Aorta (tissue), 5 donors: ENCODE measurements around the gene TRIP12. TPM values are rescaled to one million over a fixed set of nuclear protein-coding genes. Genes with fewer than 3 reads are reported as not detected.
"Not testable (repeated sequence)": the region's sequence is repeated elsewhere in the genome, so short reads cannot be mapped to it uniquely, and the experiment has no call there.

Experiments used
- ATAC-seq: fragments of 200-7000 bp; cut with Tn5 transposase; one replicate; pipeline ENCODE4 v1.9.1; 2022; ENCODE audit warnings: moderate library complexity; ENCODE audit not compliant: low FRiP score
- DNase-seq, 2 donors: peaks; one replicate each; pipeline ENCODE4 v3.0.0-alpha.2; 2020
- H3K27ac ChIP-seq, 2 donors: one replicate each; pipeline ENCODE4 v1.5.1; 2013; ENCODE audit warnings: low read length in 2 of 2, mild to moderate bottlenecking in 2 of 2, moderate library complexity in 2 of 2, control low read depth in 1 of 2, inconsistent platforms in 1 of 2, low read depth in 1 of 2
- H3K27me3 ChIP-seq, 2 donors: one replicate each; pipeline ENCODE4 v1.6.1; 2013; ENCODE audit warnings: control low read depth in 1 of 2, low read length in 1 of 2, mild to moderate bottlenecking in 1 of 2, moderate library complexity in 1 of 2; ENCODE audit not compliant: insufficient read depth in 2 of 2, control insufficient read depth in 1 of 2
- H3K36me3 ChIP-seq, 2 donors: one replicate each; pipeline ENCODE4 v1.6.1; 2013; ENCODE audit warnings: control low read depth in 1 of 2, low read length in 1 of 2, mild to moderate bottlenecking in 1 of 2; ENCODE audit not compliant: insufficient read depth in 2 of 2, control insufficient read depth in 1 of 2
- H3K4me1 ChIP-seq, 2 donors: one replicate each; pipeline ENCODE4 v1.6.1; 2013; ENCODE audit warnings: low read length in 2 of 2, control low read depth in 1 of 2, mild to moderate bottlenecking in 1 of 2, moderate library complexity in 1 of 2; ENCODE audit not compliant: insufficient read depth in 2 of 2, control insufficient read depth in 1 of 2
- H3K4me3 ChIP-seq, 2 donors: one replicate each; pipeline ENCODE4 v1.5.1; 2013; ENCODE audit warnings: low read length in 2 of 2, control low read depth in 1 of 2, mild to moderate bottlenecking in 1 of 2
- H3K9me3 ChIP-seq: one replicate; pipeline ENCODE4 v1.6.1; 2013; ENCODE audit warnings: mild to moderate bottlenecking, low read length; ENCODE audit not compliant: control insufficient read depth
- WGBS, 2 donors: extraction: QIAGEN DNeasy Blood & Tissue Kit; methylation state at CpG; one replicate each; pipeline ENCODE4 v1.1.7; 2013; 5-methylcytosine and 5-hydroxymethylcytosine counted together
- intact Hi-C, 2 donors: fragments of 100-400 bp; cut with DNase I; formaldehyde crosslinking; loops; one replicate each; pipeline versions ENCODE4 v1.14.2 to v1.15.0; 2022
- polyA plus RNA-seq, 2 donors: library from polyadenylated mRNA; stranded (reverse); fragments of 200-250 nt; gene quantifications; one replicate each; pipeline ENCODE4 v1.2.3, GENCODE V29; 2013
- total RNA-seq, 2 donors: library from RNA; stranded (reverse); fragmentation: NEBNext Ultra II Directional; extraction: Animal tissue kit (Norgen Biotek cat#: 25700); gene quantifications; one replicate each; pipeline ENCODE4 v1.2.1, GENCODE V29; 2021
- donor health status: healthy with polysubstance abuse.
- donor health status: Bipolar disorder and iron deficiency.
- donor health status: DM: no; HTN: no; CAD: no.
- donor health status: DM: no; HTN: no; CAD: no.
- donor health status: DM: yes; HTN: yes; CAD: no.

The TRIP12 gene
- total and polyA plus RNA-seq, 4 donors = 22.5 to 232 (median 123) TPM

DNA sequence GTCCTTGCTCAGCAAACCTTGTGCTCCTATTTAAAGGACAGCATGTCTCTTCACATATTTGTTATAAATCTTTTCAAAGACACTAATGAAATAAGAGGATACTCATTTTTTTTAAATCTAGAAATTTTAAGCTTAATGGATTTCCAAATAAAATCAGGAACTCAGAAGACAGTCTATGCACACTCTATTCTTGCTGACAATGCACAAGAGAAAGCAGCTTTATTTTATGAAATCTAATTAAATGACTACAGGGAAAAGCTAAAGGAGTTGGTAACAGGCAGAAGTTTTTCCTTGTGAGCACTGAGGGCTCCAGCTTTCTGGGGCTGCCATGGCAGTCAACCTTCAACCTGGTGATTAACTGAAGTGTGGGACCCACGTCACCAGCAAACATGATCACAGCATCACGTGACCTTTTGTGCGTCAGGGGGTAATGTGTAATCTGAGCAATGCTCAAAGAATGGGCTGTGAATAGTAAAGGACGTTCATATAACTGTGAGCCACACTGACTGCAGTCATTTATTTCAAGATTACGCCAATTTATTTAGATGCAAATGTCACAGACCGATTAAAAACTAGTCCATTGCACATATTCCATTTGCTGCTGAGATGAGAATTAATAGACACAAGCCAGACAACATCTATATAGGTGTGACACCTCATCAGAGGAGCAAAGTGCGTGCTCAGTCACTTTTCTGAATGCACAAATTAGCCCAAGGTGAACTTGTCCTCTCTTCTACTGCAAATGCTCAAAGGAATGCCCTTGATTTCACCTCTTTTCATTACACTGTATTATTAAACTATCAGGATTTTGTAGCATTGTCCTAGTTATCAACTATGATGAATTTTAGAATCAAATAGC is 195.9 kb downstream of the TRIP12 start:
- Histone ChIP-seq H3K27ac (no peak overlapping the region), H3K9me3 (no peaks in the 10 kb centered on the region), H3K4me3 (no peak overlapping the region), H3K27me3 (no peaks in the 10 kb centered on the region), H3K36me3 (no peaks in the 10 kb centered on the region), H3K4me1 (no peaks in the 10 kb centered on the region)
- ATAC-seq (no peak), DNase-seq (no peak)
- intact Hi-C loops = no loop called here
- 54 to 56% methylated on average over 7 of the region's 7 CpGs for WGBS, 2 donors

DNA sequence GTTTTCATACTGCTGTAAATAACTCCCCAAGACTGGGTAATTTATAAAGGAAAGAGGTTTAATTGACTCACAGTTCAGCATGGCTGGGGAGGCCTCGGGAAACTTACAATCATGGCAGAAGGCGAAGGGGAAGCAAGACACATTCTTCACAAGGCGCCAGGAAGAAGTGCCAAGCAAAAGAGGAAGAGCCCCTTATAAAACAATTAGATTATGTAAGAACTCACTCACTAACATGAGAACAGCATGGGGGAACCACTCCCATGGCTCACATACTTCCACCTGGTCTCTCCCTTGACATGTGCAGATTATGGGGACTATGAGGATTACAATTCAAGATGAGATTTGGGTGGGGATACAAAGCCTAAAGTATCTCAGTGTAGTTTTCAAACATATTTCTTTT is 198.6 kb downstream of the TRIP12 start:
- H3K4me1 ChIP-seq, H3K36me3 ChIP-seq, ATAC-seq, intact Hi-C loops, H3K27ac ChIP-seq, H3K4me3 ChIP-seq, DNase-seq, H3K9me3 ChIP-seq, H3K27me3 ChIP-seq: not testable (repeated sequence)
- 79 to 89% methylated on average over 3 of the region's 3 CpGs for WGBS, 2 donors

GRCh38 chr2:229719926-229720647 is 201.7 kb downstream of the TRIP12 start:
- DNase-seq (no peak), ATAC-seq (no peak)
- intact Hi-C loops = no loop called here
- 57 to 62% methylated on average over 3 of the region's 3 CpGs for WGBS, 2 donors
- H3K4me1 ChIP-seq = no peaks in the 10 kb centered on the region
- H3K9me3 ChIP-seq = peaks cover 2% of the 10 kb centered on the region
- H3K27me3 ChIP-seq = peaks cover 0 to 3% of the 10 kb centered on the region in 2 donors
- no peaks in the 10 kb centered on the region for H3K36me3 ChIP-seq
- H3K27ac ChIP-seq = no peak overlapping the region
- H3K4me3 ChIP-seq = no peak overlapping the region

DNA sequence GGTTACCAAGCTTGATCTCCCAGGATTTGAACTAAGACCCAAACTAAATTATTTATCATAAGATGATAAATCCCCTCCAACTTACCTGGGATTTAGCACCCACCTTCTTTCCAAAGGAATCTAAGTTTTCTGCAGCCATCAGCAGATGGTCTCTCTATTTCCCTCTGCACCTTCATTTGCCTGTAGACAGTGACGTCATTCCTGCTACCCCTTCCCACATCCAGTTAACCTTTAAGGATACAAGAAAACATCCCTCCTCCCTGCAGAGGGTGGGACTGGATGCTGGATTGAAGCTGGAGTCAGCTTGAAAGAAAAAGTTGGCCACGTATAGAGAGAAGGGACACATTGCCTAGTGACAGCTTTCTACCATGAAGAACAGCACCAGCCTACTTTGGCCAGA is 203.8 kb downstream of the TRIP12 start:
- WGBS, 2 donors = 40 to 41% methylated on average over 2 of the region's 2 CpGs
- no peak overlapping the region for H3K4me3 ChIP-seq
- no peaks in the 10 kb centered on the region for H3K36me3 ChIP-seq
- peaks cover 0 to 3% of the 10 kb centered on the region in 2 donors for H3K27me3 ChIP-seq
- intact Hi-C loops = no loop called here
- H3K9me3 ChIP-seq = peaks cover 2% of the 10 kb centered on the region
- no peak for ATAC-seq
- no peak overlapping the region for H3K27ac ChIP-seq
- no peaks in the 10 kb centered on the region for H3K4me1 ChIP-seq
- no peak for DNase-seq

DNA sequence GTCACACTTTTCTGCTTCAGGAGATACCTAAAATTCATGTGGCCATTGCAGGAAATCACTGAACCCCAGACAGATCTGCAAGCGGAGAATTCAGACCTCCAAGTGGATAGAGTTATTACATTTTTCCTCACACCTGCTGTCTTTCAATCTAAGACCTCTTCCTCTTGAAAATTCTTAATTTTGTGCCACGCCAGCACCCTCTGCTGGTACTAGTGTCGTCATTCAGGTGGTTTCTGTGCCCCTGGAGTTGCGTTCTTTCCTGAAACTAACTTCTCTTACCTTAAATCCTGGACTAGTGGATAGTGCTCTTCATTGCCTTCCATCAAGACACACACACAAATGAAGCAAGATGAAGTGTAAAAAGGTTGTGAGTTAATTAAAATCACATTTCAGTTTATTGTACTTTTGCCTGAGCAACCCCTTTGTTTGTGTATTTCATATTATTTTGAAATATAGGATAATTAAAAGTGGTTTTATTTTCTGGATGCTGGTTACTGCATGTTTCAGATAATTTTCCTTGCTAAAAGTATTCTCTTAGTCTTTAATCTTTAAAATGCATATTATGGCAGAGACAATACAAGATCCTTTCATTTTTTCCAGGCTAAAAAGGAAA is 205.8 kb downstream of the TRIP12 start:
- no peaks in the 10 kb centered on the region for H3K4me1 ChIP-seq
- no peak overlapping the region for H3K27ac ChIP-seq
- DNase-seq = no peak
- H3K9me3 ChIP-seq = peaks cover 2% of the 10 kb centered on the region
- ATAC-seq = no peak
- peaks cover 0 to 3% of the 10 kb centered on the region in 2 donors for H3K27me3 ChIP-seq
- no peaks in the 10 kb centered on the region for H3K36me3 ChIP-seq
- intact Hi-C loops = no loop called here
- no peak overlapping the region for H3K4me3 ChIP-seq
- WGBS, 2 donors = 9 to 13% methylated on average over 4 of the region's 4 CpGs

DNA sequence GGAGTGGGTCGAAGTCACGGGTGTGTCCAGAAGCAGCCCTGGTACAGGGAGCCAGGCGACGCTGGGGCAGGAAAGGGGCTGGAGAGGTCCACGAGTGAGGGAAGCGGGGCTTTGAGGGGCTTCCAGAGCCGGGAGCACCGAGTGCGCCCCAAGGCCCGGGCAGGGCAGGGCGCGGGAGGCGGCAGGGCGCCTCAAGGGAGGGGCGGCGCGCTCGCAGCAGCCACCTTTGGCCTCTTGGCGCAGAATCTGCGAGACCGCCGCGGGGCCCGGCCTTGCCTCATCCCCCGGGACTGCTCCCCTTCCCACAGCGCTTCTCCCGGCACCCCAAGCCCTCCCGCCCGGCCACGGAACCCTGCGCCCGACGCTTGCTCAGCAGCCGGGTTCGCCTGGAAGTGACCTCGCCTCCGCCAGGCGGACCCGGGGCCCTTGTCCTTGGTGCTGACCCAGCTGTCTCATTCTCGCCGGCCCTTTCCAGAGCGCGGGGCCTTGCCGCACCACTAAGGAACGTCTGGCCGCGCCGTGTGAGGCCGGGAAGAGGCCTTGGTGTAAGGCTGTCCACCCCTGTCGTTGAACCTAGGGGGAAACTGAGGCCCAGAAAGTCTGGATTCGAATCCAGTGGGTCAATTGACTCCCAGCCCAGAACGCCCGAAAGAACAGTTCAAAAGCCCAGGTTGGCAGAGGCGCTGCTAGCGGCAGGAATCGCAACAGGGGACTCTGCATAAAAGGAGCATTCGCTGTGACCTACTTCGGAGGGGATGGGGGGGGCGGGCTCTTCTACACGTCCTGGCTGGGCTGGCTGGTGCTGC is 206.9 kb downstream of the TRIP12 start:
- Histone ChIP-seq H3K36me3 (no peaks in the 10 kb centered on the region), H3K27ac (no peak overlapping the region), H3K4me3 (peak overlapping the region in 1 of 2 donors; percentile 27), H3K9me3 (no peaks in the 10 kb centered on the region), H3K27me3 (peaks cover 0 to 3% of the 10 kb centered on the region in 2 donors), H3K4me1 (no peaks in the 10 kb centered on the region)
- DNase-seq (peak; percentile 71 to 83), ATAC-seq (peak; percentile 71)
- intact Hi-C loops = no loop called here
- 1% methylated on average over 50 to 60 of the region's 60 CpGs for WGBS, 2 donors

DNA sequence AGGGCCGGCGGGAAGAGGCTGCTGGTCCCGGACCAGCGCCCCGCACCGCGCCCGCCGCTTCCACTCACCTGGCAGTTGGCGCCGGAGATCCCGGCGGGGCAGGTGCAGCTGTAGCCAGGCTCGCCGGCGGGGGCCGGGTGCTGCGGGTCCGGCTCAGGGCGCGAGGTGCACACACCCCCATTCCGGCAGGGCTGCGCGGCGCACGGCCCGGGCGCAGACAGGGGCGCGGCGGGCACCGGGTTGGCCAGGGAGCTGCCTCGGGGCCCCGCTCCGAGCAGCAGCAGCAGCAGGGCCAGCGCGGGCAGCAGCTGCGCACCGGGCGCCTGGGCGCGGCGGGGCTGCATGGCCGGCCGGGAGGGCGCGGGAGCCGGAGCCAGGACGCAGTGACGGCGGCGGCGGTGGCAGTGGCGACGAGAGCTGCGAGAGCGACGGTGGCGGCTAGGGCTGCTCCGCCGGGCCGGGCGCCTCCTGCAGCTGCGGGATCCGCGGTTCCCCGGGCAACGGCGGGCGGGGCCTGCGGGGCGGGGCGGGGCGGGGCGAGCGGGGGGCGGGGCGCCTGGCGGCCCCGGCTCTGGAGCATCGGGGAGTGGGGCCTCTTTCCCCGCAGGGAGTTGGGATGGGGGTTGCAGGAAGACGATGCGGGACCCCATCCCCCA is 207.6 kb downstream of the TRIP12 start, which contains the start of gene DNER:
DNER (minus strand) TSS at position 476 of the 656 bp plus-strand sequence; CDS start at position 344, 132 bp downstream.
- 0 to 1% methylated on average over 44 to 84 of the region's 84 CpGs for WGBS, 2 donors
- intact Hi-C loops = no loop called here
- ATAC-seq (no peak), DNase-seq (no peak)
- peak within 1 kb of the TSS in 1 of 2 donors; percentile 27 for H3K4me3 ChIP-seq
- H3K27ac ChIP-seq = no peak within 1 kb of the TSS
- no peaks in the 10 kb centered on the region for H3K4me1 ChIP-seq
- H3K9me3 ChIP-seq = no peaks in the 10 kb centered on the region
- H3K27me3 ChIP-seq = peaks cover 0 to 2% of the 10 kb centered on the region in 2 donors
- no peaks in the 10 kb centered on the region for H3K36me3 ChIP-seq
